ENCODE data around the gene PAF1.

DNA sequence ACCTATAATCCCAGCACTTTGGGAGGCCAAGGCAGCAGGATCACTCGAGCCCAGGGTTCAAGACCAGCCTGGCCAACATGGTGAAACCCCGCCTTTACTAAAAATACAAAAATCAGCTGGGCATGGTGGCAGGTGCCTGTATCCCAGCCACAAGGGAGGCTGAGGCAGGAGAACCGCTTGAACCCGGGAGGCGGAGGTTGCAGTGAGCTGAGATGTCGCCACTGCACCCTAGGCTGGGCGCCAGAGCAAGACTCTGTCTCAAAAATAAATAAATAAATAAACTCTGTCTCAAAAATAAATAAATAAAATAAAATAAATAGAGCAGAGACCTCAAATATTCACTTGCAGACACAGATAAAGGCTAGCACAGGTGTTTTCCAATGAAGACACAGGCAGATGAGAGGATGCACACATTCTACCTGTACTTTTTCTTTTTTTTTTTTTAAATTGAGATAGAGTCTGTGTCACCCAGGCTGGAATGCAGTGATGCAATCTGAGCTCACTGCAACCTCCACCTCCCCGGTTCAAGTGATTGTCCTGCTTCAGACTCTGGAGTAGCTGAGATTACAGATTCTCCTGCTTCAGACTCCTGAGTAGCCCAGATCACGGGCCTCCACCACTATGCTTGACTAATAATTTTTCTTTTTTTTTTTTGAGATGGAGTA is 47.5 kb upstream of the PAF1 start:
- TF ChIP-seq, protein P1, sequence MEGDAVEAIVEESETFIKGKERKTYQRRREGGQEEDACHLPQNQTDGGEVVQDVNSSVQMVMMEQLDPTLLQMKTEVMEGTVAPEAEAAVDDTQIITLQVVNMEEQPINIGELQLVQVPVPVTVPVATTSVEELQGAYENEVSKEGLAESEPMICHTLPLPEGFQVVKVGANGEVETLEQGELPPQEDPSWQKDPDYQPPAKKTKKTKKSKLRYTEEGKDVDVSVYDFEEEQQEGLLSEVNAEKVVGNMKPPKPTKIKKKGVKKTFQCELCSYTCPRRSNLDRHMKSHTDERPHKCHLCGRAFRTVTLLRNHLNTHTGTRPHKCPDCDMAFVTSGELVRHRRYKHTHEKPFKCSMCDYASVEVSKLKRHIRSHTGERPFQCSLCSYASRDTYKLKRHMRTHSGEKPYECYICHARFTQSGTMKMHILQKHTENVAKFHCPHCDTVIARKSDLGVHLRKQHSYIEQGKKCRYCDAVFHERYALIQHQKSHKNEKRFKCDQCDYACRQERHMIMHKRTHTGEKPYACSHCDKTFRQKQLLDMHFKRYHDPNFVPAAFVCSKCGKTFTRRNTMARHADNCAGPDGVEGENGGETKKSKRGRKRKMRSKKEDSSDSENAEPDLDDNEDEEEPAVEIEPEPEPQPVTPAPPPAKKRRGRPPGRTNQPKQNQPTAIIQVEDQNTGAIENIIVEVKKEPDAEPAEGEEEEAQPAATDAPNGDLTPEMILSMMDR (IDR thresholded peaks at IDR 0.05 in 4 of 5, conservative IDR thresholded peaks at IDR 0.05 in 1 of 5): no peak
- no peak for TF ChIP-seq POLR2A (IDR thresholded peaks at IDR 0.05)

Data from gastrocnemius medialis (tissue), 4 donors.